Activated CD8-positive, alpha-beta T cell treated with anti-CD3 and anti-CD28 coated beads for 36 hours (primary cell): ENCODE results near the gene SUSD6. TPM values are rescaled to one million over a fixed set of nuclear protein-coding genes. Genes with fewer than 3 reads are reported as not detected.

Source experiments
- ATAC-seq: fragments of 200-7000 bp; cut with Tn5 transposase; one replicate; pipeline ENCODE4 v1.10.0; 2021; ENCODE audit warnings: mild to moderate bottlenecking, moderate library complexity
- CTCF ChIA-PET: fragments of 350-600 bp; sonication (Branson Sonifier 250); formaldehyde crosslinking; loops from one replicate; lab custom pipeline; 2021; ENCODE audit warnings: antibody characterized with exemption; lab: Charles Lee
- POLR2A ChIA-PET: fragments of 350-600 bp; sonication (Branson Sonifier 250); formaldehyde crosslinking; loops from one replicate; lab custom pipeline; 2021; ENCODE audit warnings: antibody characterized with exemption; lab: Charles Lee
- DNase-seq: peaks from one replicate; pipeline ENCODE4 v3.0.0-alpha.2; 2020
- H3K27ac Mint-ChIP-seq: one replicate; pipeline ENCODE4 v1.8.0; 2021; ENCODE audit warnings: mild to moderate bottlenecking, mixed read lengths
- H3K27me3 Mint-ChIP-seq: one replicate; pipeline ENCODE4 v1.8.0; 2021; ENCODE audit warnings: mixed read lengths
- H3K36me3 Mint-ChIP-seq: one replicate; pipeline ENCODE4 v1.8.0; 2021; ENCODE audit warnings: low read depth, mixed read lengths
- H3K4me1 Mint-ChIP-seq: one replicate; pipeline ENCODE4 v1.8.0; 2021; ENCODE audit warnings: low read depth, mixed read lengths
- H3K4me3 Mint-ChIP-seq: one replicate; pipeline ENCODE4 v1.8.0; 2021; ENCODE audit warnings: mild to moderate bottlenecking, moderate library complexity, mixed read lengths
- H3K9me3 Mint-ChIP-seq: one replicate; pipeline ENCODE4 v1.8.0; 2021; ENCODE audit warnings: mixed read lengths
- CTCF ChIP-seq: fragments of 200-600 bp; IDR thresholded peaks from one replicate; pipeline ENCODE4 v1.8.0; 2022; ENCODE audit warnings: antibody characterized with exemption, mild to moderate bottlenecking
- intact Hi-C: fragments of 100-400 bp; cut with micrococcal nuclease; formaldehyde crosslinking; loops from one replicate; pipeline ENCODE4 v1.10.0; 2022
- total RNA-seq, 2 experiments: library from RNA; stranded (reverse); gene quantifications; one replicate each; pipeline ENCODE4 v1.2.3, GENCODE V29; 2021

The SUSD6 gene
- total RNA-seq, 2 experiments from 2014 or later = 35.7 to 36.2 TPM

DNA sequence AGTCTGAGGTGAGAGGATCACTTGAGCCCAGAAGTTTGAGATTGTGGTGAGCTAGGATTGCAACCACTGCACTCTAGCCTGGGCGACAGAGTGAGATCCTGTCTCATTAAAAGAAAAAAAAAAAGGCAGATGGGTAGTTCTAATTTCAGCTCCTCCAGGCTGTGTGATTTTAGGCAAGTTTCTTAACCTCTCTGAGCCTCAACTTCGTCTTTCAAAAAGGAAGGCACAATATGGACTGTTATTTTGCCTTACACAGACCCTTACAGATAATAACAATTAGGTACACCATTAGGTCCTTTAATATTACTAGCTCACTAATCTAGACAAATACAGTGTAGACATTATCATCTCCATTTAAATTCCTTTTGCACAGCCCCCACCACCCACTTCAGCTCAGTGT is 31.9 kb upstream of the SUSD6 start:
- H3K4me3 Mint-ChIP-seq = no peak overlapping the region
- ChIA-PET POLR2A (no interaction called here), CTCF (interaction anchor here (0.7 to 3.0 kb wide), 8 partner anchors 9 to 336 kb away, joined by 3 to 14 read pairs (median 5); no protein-coding TSS in a partner anchor)
- peaks cover 2% of the 10 kb centered on the region for H3K4me1 Mint-ChIP-seq
- H3K27ac Mint-ChIP-seq = no peak overlapping the region
- DNase-seq (no peak), ATAC-seq (no peak)
- H3K27me3 Mint-ChIP-seq = peaks cover 19% of the 10 kb centered on the region
- no peaks in the 10 kb centered on the region for H3K36me3 Mint-ChIP-seq
- no peaks in the 10 kb centered on the region for H3K9me3 Mint-ChIP-seq
- TF ChIP-seq CTCF = no peak
- intact Hi-C loops = no loop called here

DNA sequence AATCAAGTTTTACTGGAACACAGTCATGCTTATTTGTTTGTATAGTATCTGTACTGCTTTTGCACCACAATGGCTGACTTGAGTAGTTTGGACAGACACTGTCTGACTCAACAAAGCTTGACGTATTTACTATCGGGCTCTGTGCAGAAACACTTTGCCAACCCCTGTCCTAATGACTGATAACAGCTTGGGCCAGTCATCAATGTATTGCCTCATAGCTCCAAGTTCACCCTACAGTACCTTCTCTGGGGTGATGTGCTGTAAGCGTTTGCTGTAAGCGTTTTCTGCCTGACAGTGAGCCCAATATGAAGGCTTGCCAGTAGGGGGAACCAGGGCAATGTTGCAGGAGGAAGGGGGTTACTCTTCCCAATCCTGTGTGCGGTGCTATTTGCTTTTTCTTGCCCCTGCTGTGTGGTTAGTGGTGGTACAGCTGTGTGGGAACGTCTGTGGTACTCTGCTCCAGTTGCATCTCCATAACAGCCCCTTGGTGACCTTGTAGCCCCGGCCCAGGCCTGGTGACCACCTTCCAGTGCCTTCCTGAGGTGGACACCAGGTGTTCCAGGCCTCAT is 31.3 kb upstream of the SUSD6 start:
- Mint-ChIP-seq H3K4me1 (no peaks in the 10 kb centered on the region), H3K36me3 (no peaks in the 10 kb centered on the region), H3K9me3 (no peaks in the 10 kb centered on the region), H3K27ac (no peak overlapping the region), H3K27me3 (peaks cover 15% of the 10 kb centered on the region), H3K4me3 (no peak overlapping the region)
- CTCF ChIA-PET = interaction anchor here (0.7 to 3.0 kb wide), 7 partner anchors 20 to 337 kb away, joined by 3 to 14 read pairs (median 6); no protein-coding TSS in a partner anchor
- peak; percentile 29 for DNase-seq
- intact Hi-C loops = no loop called here
- POLR2A ChIA-PET = no interaction called here
- peak; percentile 31 for TF ChIP-seq CTCF
- peak; percentile 39 for ATAC-seq

GRCh38 chr14:69581316-69581935 is 30.0 kb upstream of the SUSD6 start:
- Mint-ChIP-seq H3K9me3 (no peaks in the 10 kb centered on the region), H3K36me3 (no peaks in the 10 kb centered on the region), H3K27ac (no peak overlapping the region), H3K27me3 (peaks cover 7% of the 10 kb centered on the region), H3K4me1 (no peaks in the 10 kb centered on the region), H3K4me3 (no peak overlapping the region)
- CTCF ChIA-PET = interaction anchor here (0.6 to 3.0 kb wide), 7 partner anchors 23 to 417 kb away, joined by 3 to 14 read pairs (median 3); no protein-coding TSS in a partner anchor
- POLR2A ChIA-PET = no interaction called here
- no peak for TF ChIP-seq CTCF
- no peak for DNase-seq
- ATAC-seq = no peak
- intact Hi-C loops = no loop called here

- Mint-ChIP-seq H3K27ac (no peak overlapping the region), H3K9me3 (no peaks in the 10 kb centered on the region), H3K27me3 (peaks cover 3% of the 10 kb centered on the region), H3K4me1 (no peaks in the 10 kb centered on the region), H3K36me3 (no peaks in the 10 kb centered on the region), H3K4me3 (no peak overlapping the region)
- intact Hi-C loops = no loop called here
- TF ChIP-seq CTCF = no peak
- ChIA-PET POLR2A (no interaction called here), CTCF (interaction anchor here (1.2 to 4.4 kb wide), 3 partner anchors 8 to 147 kb away, joined by 4 to 44 read pairs (median 4); no protein-coding TSS in a partner anchor)
- no peak for ATAC-seq
- DNase-seq = no peak
These were observed 29.2 kb upstream of the SUSD6 start for GRCh38 chr14:69582212-69582611.

DNA sequence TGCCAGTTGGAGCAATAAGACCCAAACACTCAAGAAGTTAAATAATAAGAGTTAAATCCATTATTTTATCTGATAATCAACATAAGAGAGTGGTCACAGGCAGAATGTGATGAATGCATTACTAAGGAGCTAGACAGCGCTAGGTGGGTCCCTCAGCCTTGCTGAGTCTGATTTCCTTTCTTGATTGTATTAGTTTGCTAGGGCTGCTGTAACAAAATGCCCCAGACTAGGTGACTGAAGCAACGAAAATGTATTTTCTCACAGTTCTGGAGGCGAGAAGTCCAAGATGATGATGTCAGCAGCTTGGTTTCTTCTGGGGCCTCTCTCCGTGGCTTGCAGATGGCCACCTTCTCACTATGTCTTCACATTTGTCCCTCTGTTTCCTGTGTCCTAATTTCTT is 28.6 kb upstream of the SUSD6 start:
- H3K36me3 Mint-ChIP-seq = no peaks in the 10 kb centered on the region
- H3K4me1 Mint-ChIP-seq = no peaks in the 10 kb centered on the region
- no peak overlapping the region for H3K4me3 Mint-ChIP-seq
- H3K9me3 Mint-ChIP-seq = no peaks in the 10 kb centered on the region
- peaks cover 3% of the 10 kb centered on the region for H3K27me3 Mint-ChIP-seq
- no peak overlapping the region for H3K27ac Mint-ChIP-seq
- CTCF ChIA-PET = interaction anchor here (0.9 to 4.4 kb wide), 4 partner anchors 9 to 146 kb away, joined by 4 to 44 read pairs (median 4); no protein-coding TSS in a partner anchor
- ATAC-seq (no peak), DNase-seq (no peak)
- intact Hi-C loops = no loop called here
- no peak for TF ChIP-seq CTCF
- POLR2A ChIA-PET = no interaction called here
